ENCODE results near the gene MTRF1L. TPM values are rescaled to one million over a fixed set of nuclear protein-coding genes. Genes with fewer than 3 reads are reported as not detected.

The MTRF1L gene
- total and polyA plus RNA-seq, 2 donors from 2014 or later = 15.8 to 19.2 TPM

DNA sequence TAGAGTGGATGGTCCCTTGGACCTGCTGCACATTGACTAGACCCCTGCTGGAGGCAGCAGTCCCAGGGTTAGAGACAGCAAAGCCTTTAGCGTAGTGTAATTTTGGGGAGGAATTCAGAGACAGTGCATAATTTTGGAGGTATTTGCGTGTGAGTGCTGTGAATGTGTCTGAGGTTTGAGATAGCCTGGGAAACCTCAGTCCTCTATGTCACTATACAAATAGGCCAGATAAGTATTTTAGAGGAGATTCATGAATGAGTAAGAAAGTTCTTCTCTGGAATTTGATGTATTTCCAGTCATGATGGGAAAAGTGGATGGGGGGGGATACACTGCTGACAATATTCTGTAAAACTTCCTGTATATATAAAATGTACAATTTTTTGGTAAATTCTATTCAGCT is 25.8 kb upstream of the MTRF1L start:
- Histone ChIP-seq H3K9ac (ENCODE audit: low read length in 3 of 3) (no peak overlapping the region), H3K4me3 (ENCODE audit: low read length in 3 of 3) (no peak overlapping the region), H3K9me3 (ENCODE audit: control insufficient read depth in 2 of 3, insufficient read depth in 1 of 3, low read length in 3 of 3) (no peaks in the 10 kb centered on the region), H3K27me3 (ENCODE audit: control insufficient read depth, insufficient read depth, low read length) (no peaks in the 10 kb centered on the region), H3K27ac (ENCODE audit: low read depth in 2 of 2, low read length in 2 of 2) (no peak overlapping the region), H3K4me1 (ENCODE audit: control insufficient read depth in 2 of 3, insufficient read depth in 2 of 3, low read depth in 1 of 3, low read length in 3 of 3) (peaks cover 0 to 3% (median 0%) of the 10 kb centered on the region in 3 donors), H3K36me3 (ENCODE audit: control insufficient read depth in 2 of 3, insufficient read depth in 3 of 3, low read length in 3 of 3) (no peaks in the 10 kb centered on the region)
- FAIRE-seq = no peak
- DNase-seq = no peak
- intact Hi-C loops (cut with DNase I) = no loop called here
- TF ChIP-seq, protein P1, sequence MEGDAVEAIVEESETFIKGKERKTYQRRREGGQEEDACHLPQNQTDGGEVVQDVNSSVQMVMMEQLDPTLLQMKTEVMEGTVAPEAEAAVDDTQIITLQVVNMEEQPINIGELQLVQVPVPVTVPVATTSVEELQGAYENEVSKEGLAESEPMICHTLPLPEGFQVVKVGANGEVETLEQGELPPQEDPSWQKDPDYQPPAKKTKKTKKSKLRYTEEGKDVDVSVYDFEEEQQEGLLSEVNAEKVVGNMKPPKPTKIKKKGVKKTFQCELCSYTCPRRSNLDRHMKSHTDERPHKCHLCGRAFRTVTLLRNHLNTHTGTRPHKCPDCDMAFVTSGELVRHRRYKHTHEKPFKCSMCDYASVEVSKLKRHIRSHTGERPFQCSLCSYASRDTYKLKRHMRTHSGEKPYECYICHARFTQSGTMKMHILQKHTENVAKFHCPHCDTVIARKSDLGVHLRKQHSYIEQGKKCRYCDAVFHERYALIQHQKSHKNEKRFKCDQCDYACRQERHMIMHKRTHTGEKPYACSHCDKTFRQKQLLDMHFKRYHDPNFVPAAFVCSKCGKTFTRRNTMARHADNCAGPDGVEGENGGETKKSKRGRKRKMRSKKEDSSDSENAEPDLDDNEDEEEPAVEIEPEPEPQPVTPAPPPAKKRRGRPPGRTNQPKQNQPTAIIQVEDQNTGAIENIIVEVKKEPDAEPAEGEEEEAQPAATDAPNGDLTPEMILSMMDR (IDR thresholded peaks at IDR 0.05; ENCODE audit: borderline replicate concordance, extremely low read depth, insufficient read depth) = no peak

DNA sequence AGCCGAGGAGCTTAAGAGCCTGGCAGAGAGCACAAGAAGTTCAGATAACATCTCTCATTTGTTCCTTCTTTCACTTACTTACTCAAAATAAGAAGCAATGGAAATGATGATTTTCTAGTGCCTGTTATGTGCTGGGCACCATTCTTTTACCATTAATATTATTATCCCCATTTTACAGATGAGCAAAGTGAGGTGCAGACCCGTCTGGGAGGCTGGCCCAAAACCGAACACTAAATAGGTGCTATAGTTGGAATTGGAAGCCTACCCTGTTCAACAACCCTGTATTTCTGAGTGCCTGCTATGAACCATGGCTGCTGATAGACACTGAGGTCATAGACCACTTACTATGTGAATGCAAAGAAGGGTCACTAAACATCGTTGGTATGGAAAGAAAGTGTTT is 25.0 kb upstream of the MTRF1L start:
- FAIRE-seq (no peak), DNase-seq (no peak)
- TF ChIP-seq, protein P1 (IDR thresholded peaks at IDR 0.05; ENCODE audit: borderline replicate concordance, extremely low read depth, insufficient read depth) = no peak
- intact Hi-C loops (cut with DNase I) = no loop called here
- H3K4me3 ChIP-seq (ENCODE audit: low read length in 3 of 3) = no peak overlapping the region
- H3K27me3 ChIP-seq (ENCODE audit: control insufficient read depth, insufficient read depth, low read length) = no peaks in the 10 kb centered on the region
- H3K9me3 ChIP-seq (ENCODE audit: control insufficient read depth in 2 of 3, insufficient read depth in 1 of 3, low read length in 3 of 3) = no peaks in the 10 kb centered on the region
- no peaks in the 10 kb centered on the region for H3K36me3 ChIP-seq (ENCODE audit: control insufficient read depth in 2 of 3, insufficient read depth in 3 of 3, low read length in 3 of 3)
- peaks cover 0 to 3% (median 0%) of the 10 kb centered on the region in 3 donors for H3K4me1 ChIP-seq (ENCODE audit: control insufficient read depth in 2 of 3, insufficient read depth in 2 of 3, low read depth in 1 of 3, low read length in 3 of 3)
- no peak overlapping the region for H3K27ac ChIP-seq (ENCODE audit: low read depth in 2 of 2, low read length in 2 of 2)
- H3K9ac ChIP-seq (ENCODE audit: low read length in 3 of 3) = no peak overlapping the region

DNA sequence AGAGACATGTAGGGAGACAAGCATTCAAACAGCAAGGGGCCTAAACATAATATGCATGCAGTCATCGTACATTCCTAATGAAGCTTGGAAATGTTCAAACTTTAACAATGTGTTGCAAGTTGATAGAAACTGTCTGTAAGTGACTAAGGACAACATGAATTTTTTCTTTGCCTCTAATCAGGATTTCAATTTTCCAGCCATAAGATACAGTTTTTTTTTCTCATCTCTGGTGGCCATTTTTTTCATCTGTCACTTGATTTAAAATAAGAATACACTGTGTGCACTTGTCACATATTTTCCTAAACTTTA is 22.2 kb upstream of the MTRF1L start:
- intact Hi-C loops (cut with DNase I) = no loop called here
- no peaks in the 10 kb centered on the region for H3K36me3 ChIP-seq (ENCODE audit: control insufficient read depth in 2 of 3, insufficient read depth in 3 of 3, low read length in 3 of 3)
- no peak overlapping the region for H3K27ac ChIP-seq (ENCODE audit: low read depth in 2 of 2, low read length in 2 of 2)
- TF ChIP-seq, protein P1 (IDR thresholded peaks at IDR 0.05; ENCODE audit: borderline replicate concordance, extremely low read depth, insufficient read depth) = no peak
- no peak for DNase-seq
- H3K9ac ChIP-seq (ENCODE audit: low read length in 3 of 3) = no peak overlapping the region
- FAIRE-seq = no peak
- no peaks in the 10 kb centered on the region for H3K27me3 ChIP-seq (ENCODE audit: control insufficient read depth, insufficient read depth, low read length)
- peaks cover 0 to 3% (median 0%) of the 10 kb centered on the region in 3 donors for H3K4me1 ChIP-seq (ENCODE audit: control insufficient read depth in 2 of 3, insufficient read depth in 2 of 3, low read depth in 1 of 3, low read length in 3 of 3)
- no peak overlapping the region for H3K4me3 ChIP-seq (ENCODE audit: low read length in 3 of 3)
- H3K9me3 ChIP-seq (ENCODE audit: control insufficient read depth in 2 of 3, insufficient read depth in 1 of 3, low read length in 3 of 3) = no peaks in the 10 kb centered on the region

Data from kidney (tissue), 14 donors.